Heart left ventricle (tissue), 16 donors: ENCODE data around the gene RCBTB1. TPM values are rescaled to one million over a fixed set of nuclear protein-coding genes. Genes with fewer than 3 reads are reported as not detected.

ENCODE experiments used
- ATAC-seq, 4 donors: fragments of 200-7000 bp; cut with Tn5 transposase; one replicate each; pipeline ENCODE4 v1.9.1; 2020 to 2022; ENCODE audit warnings: moderate library complexity in 4 of 4, mild to moderate bottlenecking in 3 of 4, moderate number of reproducible peaks in 1 of 4
- DNase-seq, 5 donors: peaks; one replicate each; pipeline ENCODE4 v3.0.0-alpha.2; 2020
- H3K27ac ChIP-seq, 12 donors: fragments of 200-600 bp; sonication (generic) in 4 of 12; one replicate each; pipeline versions ENCODE4 v1.5.0 to v1.8.0; 2016 to 2022; ENCODE audit warnings: mild to moderate bottlenecking in 2 of 12
- H3K27me3 ChIP-seq, 9 donors: fragments of 200-600 bp; sonication (generic) in 2 of 9; one replicate each; pipeline versions ENCODE4 v1.5.1 to v1.8.0; 2016 to 2022; ENCODE audit warnings: mild to moderate bottlenecking in 3 of 9
- H3K36me3 ChIP-seq, 9 donors: fragments of 200-600 bp; sonication (generic) in 2 of 9; one replicate each; pipeline versions ENCODE4 v1.5.0 to v1.8.0; 2018 to 2022; ENCODE audit warnings: mild to moderate bottlenecking in 2 of 9
- H3K4me1 ChIP-seq, 12 donors: fragments of 200-600 bp; sonication (generic) in 4 of 12; one replicate each; pipeline versions ENCODE4 v1.5.0 to v1.8.0; 2016 to 2022; ENCODE audit warnings: mild to moderate bottlenecking in 3 of 12
- H3K4me3 ChIP-seq, 12 donors: fragments of 200-600 bp; sonication (generic) in 4 of 12; one replicate each; pipeline versions ENCODE4 v1.5.0 to v1.8.0; 2017 to 2022; ENCODE audit warnings: mild to moderate bottlenecking in 9 of 12, moderate library complexity in 4 of 12
- H3K9me3 ChIP-seq, 12 donors: fragments of 200-600 bp; sonication (generic) in 4 of 12; one replicate each; pipeline versions ENCODE4 v1.5.0 to v1.8.0; 2016 to 2022; ENCODE audit warnings: mild to moderate bottlenecking in 1 of 12
- CTCF ChIP-seq, 12 donors: fragments of 200-600 bp; sonication (generic) in 4 of 12; IDR thresholded peaks; one replicate each; pipeline versions ENCODE4 v1.5.0 to v1.8.0; 2018 to 2022; ENCODE audit warnings: antibody characterized with exemption in 12 of 12, mild to moderate bottlenecking in 5 of 12
- POLR2A ChIP-seq, 2 donors: fragments of 450-650 bp; IDR thresholded peaks; one replicate each; pipeline ENCODE4 v1.6.1; 2017; ENCODE audit warnings: antibody characterized with exemption in 2 of 2, mild to moderate bottlenecking in 2 of 2, moderate library complexity in 2 of 2
- WGBS, 4 donors: extraction: QIAGEN DNeasy Blood & Tissue Kit in 2 of 4; methylation state at CpG; one replicate each; pipeline versions ENCODE4 v1.1.5 to v1.1.7; 2013 to 2018; 5-methylcytosine and 5-hydroxymethylcytosine counted together
- intact Hi-C, 10 donors: fragments of 100-400 bp; cut with DNase I; formaldehyde crosslinking; loops; one replicate each; pipeline versions ENCODE4 v1.11.1 to v1.14.2; 2022
- polyA plus RNA-seq, 2 donors: library from polyadenylated mRNA; stranded (reverse); fragments of 200-250 nt; gene quantifications; one replicate each; pipeline ENCODE4 v1.2.3, GENCODE V29; 2013
- total RNA-seq, 9 donors: library from RNA; depleted of rRNA in 2 of 9; stranded (reverse); fragments of >200 nt in 2 of 9; fragmentation: NEBNext Ultra II Directional in 3 of 9; extraction: Animal tissue kit (Norgen Biotek cat#: 25700) in 3 of 9; gene quantifications; one replicate each; pipeline versions ENCODE4 v1.1.0 to v1.2.4, GENCODE V29; 2016 to 2023
- donor health status: ischemic (EF 13 %, LVEDD 7.1; RV severe dilation, severe dysfunction).
- donor health status: healthy with polysubstance abuse.
- donor health status: DM: no; HTN: yes; CAD: no.
- donor health status: DM: no; HTN: no; CAD: no.
- donor health status: ischemic (EF 25% LVEDD 6.9; RV normal size, moderate dysfunction).
- donor health status: ischemic (EF 25% LVEDD 5.7; RV mildly dilated, moderate dysfunction).
- donor health status: healthy.
- donor health status: DM: yes; HTN: yes; CAD: no.
- donor health status: ischemic (EF 35%, LVEDD 5.7; RV mildly dilated, moderate dysfunction).
- donor health status: nonischemic (EF 11% LVEDD 7.7; RV severe dilation, severe dysfunction).
- donor health status: DM: yes; HTN: yes; CAD: no.
- donor health status: PGD.
- donor health status: ischemic (EF 29% LVEDD 5.4; RV normal size, mild dysfunction).
- donor health status: nonischemic (EF 23%, LVEDD 6.1; RV moderate dilation, normal function).

Gene RCBTB1
- total and polyA plus RNA-seq, 11 donors = 8.5 to 25.8 (median 16.2) TPM

- no peak for ATAC-seq
- Histone ChIP-seq H3K4me1 (peaks cover 0 to 14% (median 0%) of the 10 kb centered on the region in 12 donors), H3K9me3 (no peaks in the 10 kb centered on the region), H3K27ac (no peak overlapping the region), H3K27me3 (no peaks in the 10 kb centered on the region), H3K4me3 (no peak overlapping the region), H3K36me3 (peaks cover 0 to 95% (median 85%) of the 10 kb centered on the region in 9 donors)
- no peak for TF ChIP-seq CTCF (IDR thresholded peaks at IDR 0.05)
- no peak for TF ChIP-seq POLR2A (IDR thresholded peaks at IDR 0.05)
- DNase-seq = no peak
- 86 to 96% (median 93%) methylated on average over 5 of the region's 5 CpGs for WGBS, 4 donors
- intact Hi-C loops = no loop called here
Measured at GRCh38 chr13:49524740-49525501, 60.4 kb downstream of the RCBTB1 start.

GRCh38 chr13:49521224-49521623, 64.1 kb downstream of the RCBTB1 start:
- peaks cover 0 to 25% (median 0%) of the 10 kb centered on the region in 12 donors for H3K4me1 ChIP-seq
- no peak overlapping the region for H3K4me3 ChIP-seq
- 36 to 50% (median 46%) methylated on average over 4 of the region's 4 CpGs for WGBS, 4 donors
- DNase-seq (no peak), ATAC-seq (peak in 3 of 4 donors; percentile 53 to 80 (median 75))
- no peaks in the 10 kb centered on the region for H3K9me3 ChIP-seq
- H3K27me3 ChIP-seq = no peaks in the 10 kb centered on the region
- peak overlapping the region in 2 of 12 donors; percentile 9 to 23 for H3K27ac ChIP-seq
- peaks cover 0 to 95% (median 85%) of the 10 kb centered on the region in 9 donors for H3K36me3 ChIP-seq
- TF ChIP-seq POLR2A (IDR thresholded peaks at IDR 0.05) (no peak), CTCF (IDR thresholded peaks at IDR 0.05) (no peak)
- intact Hi-C loops = no loop called here

- Histone ChIP-seq H3K4me3 (no peak overlapping the region), H3K27ac (no peak overlapping the region), H3K4me1 (peaks cover 0 to 26% (median 0%) of the 10 kb centered on the region in 12 donors), H3K27me3 (no peaks in the 10 kb centered on the region), H3K9me3 (no peaks in the 10 kb centered on the region), H3K36me3 (peaks cover 0 to 93% (median 86%) of the 10 kb centered on the region in 9 donors)
- intact Hi-C loops = no loop called here
- TF ChIP-seq CTCF (IDR thresholded peaks at IDR 0.05) (peak in 8 of 12 donors; percentile 20 to 42 (median 24)), POLR2A (IDR thresholded peaks at IDR 0.05) (no peak)
- 62 to 84% (median 79%) methylated on average over 6 of the region's 6 CpGs for WGBS, 4 donors
- no peak for DNase-seq
- peak in 1 of 4 donors; percentile 54 for ATAC-seq
Measured at GRCh38 chr13:49517461-49517860, 67.9 kb downstream of the RCBTB1 start.

- no peak overlapping the region for H3K4me3 ChIP-seq
- no peak for TF ChIP-seq CTCF (IDR thresholded peaks at IDR 0.05)
- TF ChIP-seq POLR2A (IDR thresholded peaks at IDR 0.05) = no peak
- no peaks in the 10 kb centered on the region for H3K27me3 ChIP-seq
- ATAC-seq (peak in 3 of 4 donors; percentile 31 to 70 (median 68)), DNase-seq (peak in 3 of 5 donors; percentile 29 to 57 (median 32))
- peaks cover 0 to 20% (median 0%) of the 10 kb centered on the region in 12 donors for H3K4me1 ChIP-seq
- intact Hi-C loops = no loop called here
- peaks cover 0 to 93% (median 82%) of the 10 kb centered on the region in 9 donors for H3K36me3 ChIP-seq
- H3K27ac ChIP-seq = no peak overlapping the region
- no peaks in the 10 kb centered on the region for H3K9me3 ChIP-seq
- WGBS, 4 donors = 43 to 60% (median 54%) methylated on average over 5 of the region's 5 CpGs
Measured at GRCh38 chr13:49516467-49516866, 68.9 kb downstream of the RCBTB1 start.
